Measurements from ENCODE around the gene TFPT. TPM values are rescaled to one million over a fixed set of nuclear protein-coding genes. Genes with fewer than 3 reads are reported as not detected.

Gene TFPT
- total RNA-seq (2021): 31.1 and 31.4 TPM in 2 replicates
- percentile 56 among the genes with signal in this experiment for Bru-seq, nascent RNA
- percentile 58 among the genes with signal in this experiment for BruChase-seq, experiment 1, labeled RNA remaining after a 2-hour chase
- BruChase-seq, experiment 2, labeled RNA remaining after a 6-hour chase: percentile 71 among the genes with signal in this experiment
- long read RNA-seq, transcript TFPT-203 (6 exons, 1,205 nt): major isoform, 28 of 39 reads
- long read RNA-seq, partial matches to known transcripts: 6 of 39 reads
- long read RNA-seq, other reads (novel, unspliced or antisense): 5 of 39 reads

GRCh38 chr19:54115109-54116063, at the start of gene TFPT, which contains the start of gene PRPF31:
Gene TFPT, minus strand, starts transcription at chr19:54115657. Its CDS starts 388 bp downstream, at chr19:54115269.
Gene PRPF31, plus strand, starts transcription at chr19:54115754. Its CDS starts 2,525 bp downstream, at chr19:54118279.
- ChIA-PET CTCF (interaction anchor here (0.5 to 1.4 kb wide), 2 partner anchors 85 to 315 kb away, joined by 3 to 8 read pairs; no protein-coding TSS in a partner anchor), POLR2A (ENCODE audit: low non-redundant PET) (interaction anchor here (0.5 to 0.7 kb wide), 3 partner anchors 8 to 44 kb away, joined by 3 to 14 read pairs (median 3); partner anchors contain the start of gene LENG1)
- no peaks in the 10 kb centered on the region for H3K9me3 ChIP-seq (ENCODE audit: low read depth, low read length, poor library complexity, severe bottlenecking)
- H3K4me3 ChIP-seq (ENCODE audit: low read depth, low read length, poor library complexity, severe bottlenecking): peak within 1 kb of the TSS; percentile 70
- DNase-seq (ENCODE audit: low spot score): peak; percentile 99
- TSS peak; percentile 86 for BruUV-seq (replicated peaks)
- H3K27me3 ChIP-seq (replicated peaks; ENCODE audit: insufficient read depth, low read depth, low read length, poor library complexity): no peaks in the 10 kb centered on the region
- no peak for TF ChIP-seq EZH2 (IDR thresholded peaks at IDR 0.05; ENCODE audit: borderline replicate concordance, low read depth, low read length, poor library complexity, severe bottlenecking)
- TF ChIP-seq CTCF (conservative IDR thresholded peaks at IDR 0.05; ENCODE audit: low read depth, low read length): no peak
- H3K36me3 ChIP-seq (ENCODE audit: insufficient read depth, low read length, poor library complexity, severe bottlenecking): peaks cover 25% of the 10 kb centered on the region
- peak within 1 kb of the TSS; percentile 93 for H3K27ac ChIP-seq (ENCODE audit: low read depth, low read length, poor library complexity, severe bottlenecking)
- intact Hi-C loops (cut with micrococcal nuclease; ENCODE audit: unreplicated experiment): no loop called here
- peaks cover 7% of the 10 kb centered on the region for H3K4me1 ChIP-seq (ENCODE audit: insufficient read depth, low read length, poor library complexity, severe bottlenecking)

- CTCF ChIA-PET: no interaction called here
These were observed 49.8 kb upstream of the TFPT start for GRCh38 chr19:54165222-54165621.

More at GRCh38 chr19:54165222-54165621, 49.8 kb upstream of the TFPT start:
- TF ChIP-seq EZH2 (IDR thresholded peaks at IDR 0.05; ENCODE audit: borderline replicate concordance, low read depth, low read length, poor library complexity, severe bottlenecking) (no peak), CTCF (conservative IDR thresholded peaks at IDR 0.05; ENCODE audit: low read depth, low read length) (no peak)
- POLR2A ChIA-PET (ENCODE audit: low non-redundant PET): no interaction called here
- no TSS peak for BruUV-seq (replicated peaks)
- H3K27ac ChIP-seq (ENCODE audit: low read depth, low read length, poor library complexity, severe bottlenecking): no peak overlapping the region
- no peak for DNase-seq (ENCODE audit: low spot score)
- H3K4me1 ChIP-seq (ENCODE audit: insufficient read depth, low read length, poor library complexity, severe bottlenecking): peaks cover 2% of the 10 kb centered on the region
- no peaks in the 10 kb centered on the region for H3K36me3 ChIP-seq (ENCODE audit: insufficient read depth, low read length, poor library complexity, severe bottlenecking)
- no peaks in the 10 kb centered on the region for H3K27me3 ChIP-seq (replicated peaks; ENCODE audit: insufficient read depth, low read depth, low read length, poor library complexity)
- no peak overlapping the region for H3K4me3 ChIP-seq (ENCODE audit: low read depth, low read length, poor library complexity, severe bottlenecking)
- H3K9me3 ChIP-seq (ENCODE audit: low read depth, low read length, poor library complexity, severe bottlenecking): no peaks in the 10 kb centered on the region
- intact Hi-C loops (cut with micrococcal nuclease; ENCODE audit: unreplicated experiment): no loop called here
